PC-9 (cell line): Measurements from ENCODE around the gene ANXA6. TPM values are rescaled to one million over a fixed set of nuclear protein-coding genes. Genes with fewer than 3 reads are reported as not detected.
A peak's percentile ranks its signal among the peaks of the same experiment; 100 is the strongest.

ENCODE experiments used
- BruUV-seq: library from RNA; stranded (reverse); fragments of 400-500 nt; replicated peaks from 2 replicates; lab custom pipeline; 2021; lab: Mats Ljungman, UMichigan
- CTCF ChIA-PET: fragments of 300-600 bp; sonication (Branson Sonifier 250); formaldehyde crosslinking; loops from one replicate; lab custom pipeline; 2022; ENCODE audit warnings: antibody characterized with exemption; lab: Charles Lee
- POLR2A ChIA-PET: fragments of 300-600 bp; sonication (Branson Sonifier 250); formaldehyde crosslinking; loops from one replicate; lab custom pipeline; 2022; ENCODE audit warnings: antibody characterized with exemption; ENCODE audit not compliant: unreplicated experiment; lab: Charles Lee
- DNase-seq, 2 experiments: peaks; one replicate each; pipeline versions ENCODE4 v3.0.0 to v3.0.0-alpha.2; 2015 to 2022; ENCODE audit warnings: mixed read lengths in 1 of 2
- H2AFZ ChIP-seq: fragments of 200-600 bp; sonication (generic); 2 replicates; pipeline ENCODE4 v1.8.1; 2017; ENCODE audit warnings: antibody characterized with exemption
- H3F3A ChIP-seq: fragments of 200-600 bp; sonication (generic); 2 replicates; pipeline ENCODE4 v1.8.1; 2017; ENCODE audit warnings: antibody characterized with exemption, mild to moderate bottlenecking, low read depth; ENCODE audit not compliant: insufficient read depth
- H3K27ac ChIP-seq: fragments of 200-600 bp; sonication (generic); 2 replicates; pipeline ENCODE4 v1.6.1; 2016; ENCODE audit warnings: mixed run types
- H3K27me3 ChIP-seq: fragments of 200-600 bp; sonication (generic); 2 replicates; pipeline ENCODE4 v1.6.1; 2016; ENCODE audit warnings: low read depth, mixed run types; ENCODE audit not compliant: insufficient read depth
- H3K36me3 ChIP-seq: fragments of 200-600 bp; sonication (generic); 2 replicates; pipeline ENCODE4 v1.6.1; 2016; ENCODE audit warnings: low read depth, mixed run types
- H3K4me1 ChIP-seq: fragments of 200-600 bp; sonication (generic); replicated peaks from 2 replicates; pipeline ENCODE4 v1.6.1; 2016; ENCODE audit warnings: mixed run types; ENCODE audit not compliant: insufficient read depth
- H3K4me2 ChIP-seq: fragments of 200-600 bp; sonication (generic); 2 replicates; pipeline ENCODE4 v1.6.1; 2017; ENCODE audit warnings: mixed run types
- H3K4me3 ChIP-seq: fragments of 200-600 bp; sonication (generic); 2 replicates; pipeline ENCODE4 v1.6.1; 2016; ENCODE audit warnings: mixed run types
- H3K79me2 ChIP-seq: fragments of 200-600 bp; sonication (generic); 2 replicates; pipeline ENCODE4 v1.6.1; 2017; ENCODE audit warnings: low read depth, mixed run types
- H3K9me2 ChIP-seq: fragments of 200-600 bp; sonication (generic); 2 replicates; pipeline ENCODE4 v1.8.1; 2017; ENCODE audit warnings: mild to moderate bottlenecking; ENCODE audit not compliant: insufficient read depth
- H3K9me3 ChIP-seq: fragments of 200-600 bp; sonication (generic); 2 replicates; pipeline ENCODE4 v1.8.1; 2016; ENCODE audit warnings: low read depth; ENCODE audit not compliant: insufficient read depth
- H4K20me1 ChIP-seq: fragments of 200-600 bp; sonication (generic); 2 replicates; pipeline ENCODE4 v1.8.1; 2017; ENCODE audit not compliant: insufficient read depth
- CTCF ChIP-seq: fragments of 200-600 bp; sonication (generic); conservative IDR thresholded peaks from 2 replicates; pipeline ENCODE4 v1.6.1; 2017; ENCODE audit warnings: mixed run types, antibody characterized with exemption, mild to moderate bottlenecking, moderate library complexity
- EZH2 ChIP-seq: fragments of 200-600 bp; sonication (generic); IDR thresholded peaks from 2 replicates; pipeline ENCODE4 v1.8.0; 2017; ENCODE audit warnings: antibody characterized with exemption, low read depth
- intact Hi-C: fragments of 100-400 bp; cut with micrococcal nuclease; formaldehyde crosslinking; loops from one replicate; pipeline ENCODE4 v1.10.0; 2022; ENCODE audit not compliant: unreplicated experiment
- total RNA-seq: library from RNA; stranded (reverse); gene quantifications from 2 replicates; pipeline ENCODE4 v1.2.3, GENCODE V29; 2021

Gene ANXA6
- total RNA-seq, 1 experiment from 2014 or later = 22.4 TPM

DNA sequence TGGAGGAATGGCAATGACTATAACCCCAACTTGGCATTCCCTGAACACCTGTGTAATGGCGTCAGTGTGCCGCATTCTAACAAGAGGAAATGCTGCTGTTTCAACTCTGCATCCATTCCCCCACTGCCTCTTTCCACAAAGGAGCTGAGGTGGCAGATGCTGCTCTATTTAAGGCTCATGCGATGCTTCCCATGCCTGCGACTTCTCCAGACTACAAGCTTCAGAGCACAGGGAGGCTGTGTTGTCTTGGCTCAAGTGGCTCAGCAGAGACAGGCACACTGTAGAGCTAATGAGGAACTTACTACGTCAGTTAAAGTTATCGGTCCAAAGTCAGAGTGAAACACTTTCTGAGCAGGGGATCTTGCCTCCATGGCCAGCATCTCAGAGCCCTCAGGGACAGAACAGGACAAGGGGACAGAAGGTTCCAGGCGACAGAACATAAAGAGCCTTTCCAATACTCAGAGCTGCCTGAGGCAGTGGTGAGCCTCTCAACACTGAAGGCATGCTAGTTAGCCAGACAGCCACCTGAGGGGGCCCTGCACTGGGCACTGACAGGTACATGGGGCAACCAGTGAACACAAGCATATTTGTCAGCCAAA is 98.6 kb downstream of the ANXA6 start:
- TF ChIP-seq EZH2 (no peak), CTCF (no peak)
- Histone ChIP-seq H3F3A (peaks cover 7% of the 10 kb centered on the region; the same call in 1 of the 2 replicates), H3K36me3 (peaks cover 17% of the 10 kb centered on the region), H4K20me1 (no peaks in the 10 kb centered on the region), H3K4me1 (peaks cover 50% of the 10 kb centered on the region), H3K79me2 (peaks cover 8% of the 10 kb centered on the region; the same call in 1 of the 2 replicates), H3K27me3 (no peaks in the 10 kb centered on the region), H2AFZ (no peak overlapping the region), H3K9me3 (no peaks in the 10 kb centered on the region), H3K27ac (peak overlapping the region; percentile 14; the same call in 1 of the 2 replicates), H3K4me3 (no peak overlapping the region), H3K4me2 (no peak overlapping the region), H3K9me2 (no peaks in the 10 kb centered on the region)
- ChIA-PET CTCF (interaction anchor here (0.6 kb wide), 1 partner anchor 56 kb away, joined by 4 read pairs; no protein-coding TSS in a partner anchor), POLR2A (no interaction called here)
- no TSS peak for BruUV-seq
- intact Hi-C loops = no loop called here
- DNase-seq = no peak

GRCh38 chr5:151058301-151058700 is 99.3 kb downstream of the ANXA6 start:
- no peak overlapping the region for H3K4me2 ChIP-seq
- no peaks in the 10 kb centered on the region for H4K20me1 ChIP-seq
- TF ChIP-seq EZH2 = no peak
- TF ChIP-seq CTCF = no peak
- H3K9me3 ChIP-seq = no peaks in the 10 kb centered on the region
- intact Hi-C loops = no loop called here
- peaks cover 48% of the 10 kb centered on the region for H3K4me1 ChIP-seq
- peaks cover 7% of the 10 kb centered on the region; the same call in 1 of the 2 replicates for H3F3A ChIP-seq
- H3K9me2 ChIP-seq = no peaks in the 10 kb centered on the region
- no peak overlapping the region for H3K27ac ChIP-seq
- ChIA-PET POLR2A (interaction anchor here (0.5 to 0.6 kb wide), 2 partner anchors 17 to 32 kb away, joined by 4 to 7 read pairs; no protein-coding TSS in a partner anchor), CTCF (no interaction called here)
- H2AFZ ChIP-seq = no peak overlapping the region
- H3K79me2 ChIP-seq = peaks cover 5% of the 10 kb centered on the region; the same call in 1 of the 2 replicates
- H3K27me3 ChIP-seq = no peaks in the 10 kb centered on the region
- no peak overlapping the region for H3K4me3 ChIP-seq
- DNase-seq = no peak
- BruUV-seq = no TSS peak
- peaks cover 17% of the 10 kb centered on the region for H3K36me3 ChIP-seq

DNA sequence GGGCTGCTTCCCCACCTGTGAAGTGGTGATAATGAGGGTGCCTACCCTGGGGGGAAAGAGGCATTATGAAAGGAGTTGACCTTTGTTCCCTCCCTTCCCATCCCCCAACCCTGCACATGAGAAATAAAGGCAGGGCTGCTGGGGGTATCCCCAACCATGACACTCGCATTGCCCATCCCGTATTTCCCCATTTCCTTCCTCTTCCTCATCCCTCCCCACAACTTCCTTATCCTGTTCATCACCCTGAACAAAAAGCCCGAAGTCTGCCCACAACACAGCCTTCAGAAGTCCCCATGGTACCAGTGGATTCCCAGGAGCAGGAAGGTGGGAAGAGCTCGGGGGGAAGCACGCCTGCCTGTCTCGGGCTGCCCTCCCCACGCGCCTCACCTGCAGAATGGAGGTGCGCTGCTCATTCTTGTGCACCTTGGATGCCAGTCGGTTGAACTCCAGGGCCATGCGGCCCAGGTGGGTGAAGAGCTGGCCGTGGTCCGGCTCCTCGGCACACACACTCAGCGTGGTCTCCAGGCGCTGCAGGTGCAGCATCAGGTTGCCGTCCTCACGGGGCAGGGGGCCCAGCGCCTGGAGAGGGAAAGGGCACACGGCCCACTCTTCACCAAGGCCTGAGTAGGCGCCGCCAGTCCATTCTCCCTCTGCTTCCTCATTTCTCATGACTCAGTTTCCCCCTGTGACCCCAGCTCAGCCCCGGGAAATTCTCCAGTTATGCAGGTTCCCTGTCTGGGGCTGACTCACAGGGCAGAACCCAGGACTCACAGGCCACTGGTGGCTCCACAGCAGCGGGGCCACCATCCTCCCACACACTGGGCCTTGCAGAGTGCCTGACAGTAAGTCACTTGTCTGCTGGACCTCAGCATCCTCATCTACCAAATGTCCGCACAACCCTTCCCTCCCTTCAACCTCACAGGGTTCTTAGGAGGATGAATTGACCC is 100.9 kb downstream of the ANXA6 start:
- peaks cover 7% of the 10 kb centered on the region; the same call in 1 of the 2 replicates for H3F3A ChIP-seq
- H3K27me3 ChIP-seq = no peaks in the 10 kb centered on the region
- POLR2A ChIA-PET = no interaction called here
- no peak for DNase-seq
- intact Hi-C loops = no loop called here
- no peak overlapping the region for H3K4me3 ChIP-seq
- peaks cover 39% of the 10 kb centered on the region for H3K4me1 ChIP-seq
- H3K9me3 ChIP-seq = no peaks in the 10 kb centered on the region
- no peaks in the 10 kb centered on the region for H4K20me1 ChIP-seq
- peaks cover 9% of the 10 kb centered on the region; the same call in 1 of the 2 replicates for H3K36me3 ChIP-seq
- TF ChIP-seq EZH2 (no peak), CTCF (no peak)
- CTCF ChIA-PET = no interaction called here
- no peak overlapping the region for H2AFZ ChIP-seq
- no TSS peak for BruUV-seq
- no peaks in the 10 kb centered on the region for H3K79me2 ChIP-seq
- H3K27ac ChIP-seq = no peak overlapping the region
- no peak overlapping the region for H3K4me2 ChIP-seq
- H3K9me2 ChIP-seq = no peaks in the 10 kb centered on the region
